ENCODE data around the gene ATP5MC2.
A peak's percentile ranks its signal among the peaks of the same experiment; 100 is the strongest.
"Not testable (repeated sequence)": the region's sequence is repeated elsewhere in the genome, so short reads cannot be mapped to it uniquely, and the experiment has no call there.

ATP5MC2 gene

DNA sequence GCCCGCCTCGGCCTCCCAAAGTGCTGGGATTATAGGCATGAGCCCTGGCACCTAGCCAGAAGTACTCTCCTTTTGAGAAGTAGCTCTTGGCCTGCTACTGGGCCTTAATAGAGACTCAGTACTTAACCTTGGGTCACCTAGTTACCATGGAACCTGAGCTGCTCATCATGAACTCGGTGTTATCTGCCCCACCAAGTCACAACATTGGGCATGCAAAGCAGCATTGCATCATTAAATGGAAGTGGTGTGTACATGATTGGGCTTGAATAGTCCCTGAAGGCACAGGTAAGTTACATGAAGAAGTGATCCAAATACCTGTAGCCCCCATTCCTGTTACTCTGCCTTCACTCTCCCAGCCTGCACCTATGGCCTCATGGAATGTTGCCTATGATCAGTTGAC lies 31.8 kb downstream of the ATP5MC2 start:
- no peak for DNase-seq

DNA sequence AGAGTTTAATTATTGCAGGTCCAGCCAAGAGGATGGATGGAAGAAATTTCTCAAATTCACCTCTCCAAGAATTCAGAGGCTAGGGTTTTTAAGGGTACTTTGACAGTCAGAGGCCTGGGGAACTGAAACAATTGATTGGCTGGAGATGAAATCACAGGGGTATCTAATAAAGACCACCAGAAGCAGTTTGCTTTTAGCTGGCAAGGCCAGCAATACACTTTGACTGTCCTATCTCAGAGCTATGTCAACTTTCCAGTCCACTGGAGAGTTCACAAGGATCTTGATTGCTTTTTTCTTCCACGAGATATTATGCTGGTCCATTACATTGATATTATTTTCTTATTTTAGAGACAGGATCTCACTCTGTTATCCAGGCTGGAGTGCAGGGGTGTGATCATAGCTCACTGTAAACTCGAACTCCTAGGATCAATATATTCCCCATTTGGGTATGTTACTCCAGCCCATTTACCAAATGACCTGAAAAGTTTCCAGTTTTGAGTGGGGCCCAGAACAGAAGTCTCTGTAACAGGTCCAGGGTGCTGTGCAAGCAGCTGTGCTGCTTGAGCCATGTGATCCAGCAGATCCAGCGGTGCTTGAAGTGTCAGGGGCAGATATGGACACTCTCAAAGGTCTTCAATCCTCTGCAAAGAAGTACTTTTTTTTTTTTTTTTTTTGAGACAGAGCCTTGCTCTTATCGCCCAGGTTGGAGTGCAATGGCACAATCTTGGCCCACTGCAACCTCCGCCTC lies 32.5 kb downstream of the ATP5MC2 start:
- DNase-seq, result no peak

DNA sequence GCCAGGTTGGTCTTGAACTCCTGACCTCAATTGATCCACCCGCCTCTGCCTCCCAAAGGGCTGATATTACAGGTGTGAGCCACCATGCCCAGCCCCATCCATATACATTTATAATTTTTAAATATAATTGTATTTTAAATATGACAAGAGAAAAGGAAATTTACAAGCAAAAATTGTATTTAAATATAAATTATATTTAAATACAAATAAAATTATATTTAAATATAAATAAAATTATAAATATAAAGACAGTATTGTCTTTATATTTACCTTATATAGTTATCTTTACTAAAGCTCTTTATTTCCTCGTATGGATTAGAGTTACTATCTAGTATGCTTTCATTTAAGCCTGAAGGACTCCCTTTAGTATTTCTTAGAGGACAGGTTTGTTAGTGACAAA lies 37.8 kb downstream of the ATP5MC2 start:
- DNase-seq, result no peak

DNA sequence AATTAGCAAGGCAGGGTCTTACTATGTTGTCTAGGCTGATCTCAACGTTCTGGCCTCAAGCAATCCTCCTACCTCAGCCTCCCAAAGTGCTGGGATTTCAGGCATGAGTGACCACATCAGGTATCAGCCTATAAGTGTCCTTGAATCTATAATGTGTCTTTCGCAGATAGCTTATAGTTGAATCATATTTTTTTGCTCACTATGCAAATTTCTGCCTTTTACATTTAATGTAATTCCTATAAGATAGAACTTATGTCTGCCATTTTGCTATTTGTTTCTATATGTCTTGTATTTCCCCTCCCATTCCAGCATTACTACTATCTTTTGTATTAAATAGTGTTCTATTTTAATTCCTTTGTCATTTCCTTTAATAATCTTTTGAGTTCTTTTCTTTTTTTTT lies 39.2 kb downstream of the ATP5MC2 start:
- DNase-seq, result no peak

DNA sequence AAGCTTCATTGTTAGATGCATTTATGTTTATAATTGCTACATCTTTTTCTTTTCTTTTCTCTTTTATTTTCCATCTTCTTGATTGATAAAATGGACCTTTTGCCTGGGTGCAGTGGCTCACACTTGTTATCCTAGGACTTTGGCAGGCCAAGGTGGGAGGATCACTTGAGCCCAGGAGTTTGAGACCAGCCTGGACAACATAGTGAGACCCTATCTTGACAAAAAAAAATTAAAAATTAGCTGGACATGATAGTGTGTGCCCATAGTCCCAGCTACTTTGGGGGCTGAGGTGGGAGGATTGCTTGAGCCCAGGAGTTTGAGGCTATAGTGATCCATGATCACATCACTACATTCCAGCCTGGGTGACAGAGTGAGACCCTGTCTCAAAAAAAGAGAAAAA lies 40.2 kb downstream of the ATP5MC2 start:
- not testable (repeated sequence) for DNase-seq

DNA sequence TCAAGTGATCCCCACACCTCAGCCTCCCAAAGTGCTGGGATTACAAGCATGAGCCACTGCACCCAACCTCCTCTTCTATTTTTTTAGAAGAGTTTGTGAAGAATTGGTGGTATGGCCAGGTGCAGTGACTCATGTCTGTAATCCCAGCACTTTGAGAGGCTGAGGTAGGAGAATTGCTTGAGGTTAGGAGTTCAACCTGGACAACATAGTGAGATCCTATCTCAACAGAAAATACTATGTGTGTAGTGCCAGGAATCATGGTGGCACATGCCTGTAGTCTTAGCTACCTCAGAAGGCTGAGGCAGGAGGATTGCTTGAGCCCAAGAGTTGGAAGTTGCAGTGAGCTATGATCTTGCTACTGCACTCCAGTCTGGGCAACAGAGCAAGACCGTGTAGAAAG lies 44.2 kb downstream of the ATP5MC2 start:
- DNase-seq, result no peak

DNA sequence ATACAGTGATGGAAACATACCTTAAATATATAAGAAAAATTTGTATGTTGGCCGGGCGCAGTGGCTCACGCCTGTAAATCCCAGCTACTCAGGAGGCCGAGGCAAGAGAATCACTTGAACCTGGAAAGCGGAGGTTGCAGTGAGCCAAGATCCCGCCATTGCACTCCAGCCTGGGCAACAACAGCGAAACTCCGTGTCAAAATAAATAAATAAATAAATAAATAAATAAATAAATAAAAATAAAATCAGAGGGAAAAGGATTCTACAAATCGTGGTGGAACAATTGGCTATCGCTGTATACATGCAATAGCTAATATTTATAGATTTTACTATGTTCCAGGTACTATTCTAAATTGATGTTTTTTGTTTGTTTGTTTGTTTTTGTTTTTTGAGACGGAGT lies 48.0 kb downstream of the ATP5MC2 start:
- DNase-seq, result no peak

DNA sequence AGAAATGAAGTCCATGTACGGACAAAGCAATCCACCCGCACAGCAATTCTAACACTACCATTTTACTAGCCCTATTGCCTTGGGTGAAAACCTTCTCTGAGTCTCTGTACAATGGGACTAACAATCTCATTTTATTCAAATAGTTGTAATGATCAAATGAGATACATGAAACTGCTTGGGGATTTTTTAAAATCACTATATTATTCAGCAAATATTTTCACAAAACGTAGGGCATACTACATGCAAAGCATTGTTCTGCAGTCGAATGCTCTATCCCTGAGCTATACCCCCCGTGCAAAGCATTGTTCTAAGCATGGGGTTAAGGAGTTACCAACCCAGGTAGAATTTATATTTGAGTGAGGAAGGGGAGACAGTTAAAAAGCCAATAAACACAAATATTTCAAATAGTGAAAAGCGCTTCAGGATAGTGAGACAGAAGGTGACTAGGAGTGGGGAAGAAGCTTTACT lies 49.1 kb downstream of the ATP5MC2 start:
- DNase-seq, result no peak

DNA sequence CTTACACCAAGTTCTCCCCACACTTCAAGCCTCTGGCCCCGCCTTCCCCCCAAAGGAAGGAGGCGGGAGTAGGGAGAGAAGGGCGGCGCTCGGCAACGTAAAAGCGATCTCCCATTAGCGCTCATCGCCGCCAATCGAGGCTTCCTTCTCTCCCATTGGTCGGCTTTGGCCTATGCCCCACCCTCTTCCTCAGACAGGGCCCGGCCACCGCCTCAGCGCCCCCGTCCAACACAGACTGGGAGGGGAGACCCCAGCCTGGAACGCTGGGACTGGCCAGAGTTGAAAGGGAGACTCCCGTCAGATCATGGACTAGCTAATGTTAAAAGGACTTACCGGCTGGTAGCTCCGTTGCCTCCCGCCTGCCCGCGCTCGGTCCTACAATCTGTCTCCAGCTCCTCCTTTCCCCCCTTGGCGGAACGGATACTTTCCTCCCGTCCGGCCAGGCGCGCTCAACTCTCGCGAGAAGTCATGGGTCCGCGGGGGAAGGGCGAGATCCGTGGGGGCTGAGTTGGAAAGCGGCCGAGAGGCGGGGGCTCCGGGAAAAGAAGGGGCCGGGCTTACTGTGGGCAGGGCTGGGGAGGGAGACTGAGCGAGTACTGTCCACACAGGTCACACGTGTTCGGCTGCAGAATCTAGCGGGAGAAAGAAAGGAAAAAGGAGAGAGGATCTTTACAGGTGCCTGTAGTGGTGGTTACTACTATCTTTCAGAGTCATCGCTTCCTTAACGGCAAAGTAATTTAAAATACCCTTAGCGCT lies 49.8 kb downstream of the ATP5MC2 start, which contains the start of gene ATF7:
Gene ATF7, minus strand, starts transcription at position 437 of the 756 bp plus-strand sequence. CDS start 25,382 bp downstream, outside the sequence.
- peak; percentile 99 for DNase-seq

DNA sequence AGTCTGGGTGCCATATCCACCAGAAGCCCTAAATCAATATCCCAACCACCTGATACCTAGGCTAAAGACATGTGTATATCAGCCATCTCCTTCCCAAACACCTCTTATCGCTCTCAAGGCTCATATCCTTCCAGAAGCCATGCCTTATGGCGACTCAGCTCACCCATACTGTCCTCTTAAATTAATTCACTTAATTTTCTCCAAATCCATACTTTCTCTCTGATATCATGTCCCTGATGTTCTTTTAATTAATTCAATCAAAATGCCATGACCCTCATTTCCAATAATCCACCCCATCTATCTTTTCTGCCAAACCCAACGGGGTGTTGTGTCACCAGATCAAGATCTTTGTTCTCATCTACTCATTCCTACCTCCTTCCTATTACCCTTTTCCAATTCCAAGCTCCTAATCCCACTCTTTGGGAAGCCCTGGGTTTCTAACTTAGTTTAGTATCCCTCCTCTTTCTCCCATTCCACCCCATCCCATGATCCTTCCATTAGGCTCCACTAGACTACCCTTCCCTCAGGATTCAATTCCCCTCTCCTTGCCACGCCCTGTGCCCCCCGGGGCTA lies 50.4 kb downstream of the ATP5MC2 start:
- DNase-seq, result no peak

DNA sequence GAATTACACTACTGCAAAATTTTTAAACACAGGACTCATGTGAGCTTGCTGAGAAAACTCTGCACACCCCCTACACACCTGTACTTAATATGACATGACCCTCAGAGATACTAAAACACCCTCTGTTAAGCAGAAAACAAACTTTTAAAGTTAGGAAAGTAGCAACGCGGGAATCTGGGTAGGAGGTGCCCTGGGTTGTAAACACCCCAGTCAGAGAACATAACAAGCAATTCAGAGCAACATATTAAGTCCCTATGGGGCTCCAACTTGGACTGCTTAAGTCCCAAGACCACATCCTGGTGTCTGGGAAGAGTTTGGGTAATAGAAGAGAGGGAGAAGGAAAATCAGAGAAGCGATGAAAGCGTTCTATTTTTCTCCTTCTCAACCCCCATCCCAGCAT lies 50.9 kb downstream of the ATP5MC2 start:
- DNase-seq, result no peak

DNA sequence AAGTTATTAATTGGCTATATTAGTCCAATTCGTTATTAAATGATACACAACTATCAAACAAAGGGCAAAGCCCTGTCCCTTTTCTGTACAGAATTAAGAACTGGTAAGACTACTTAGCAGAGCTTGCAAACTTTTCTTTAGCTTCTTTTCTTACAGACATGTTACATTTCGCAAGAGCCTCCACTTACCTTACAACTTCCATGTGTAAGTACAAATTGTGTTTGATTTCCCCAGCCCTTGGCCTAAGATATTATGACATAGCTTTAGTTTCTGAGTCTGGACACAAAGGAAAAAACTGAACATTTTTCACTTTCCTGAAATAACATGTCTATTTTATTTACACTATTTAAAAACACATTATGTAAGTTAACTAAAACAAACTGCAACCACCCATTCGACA lies 51.4 kb downstream of the ATP5MC2 start:
- DNase-seq, result no peak

DNA sequence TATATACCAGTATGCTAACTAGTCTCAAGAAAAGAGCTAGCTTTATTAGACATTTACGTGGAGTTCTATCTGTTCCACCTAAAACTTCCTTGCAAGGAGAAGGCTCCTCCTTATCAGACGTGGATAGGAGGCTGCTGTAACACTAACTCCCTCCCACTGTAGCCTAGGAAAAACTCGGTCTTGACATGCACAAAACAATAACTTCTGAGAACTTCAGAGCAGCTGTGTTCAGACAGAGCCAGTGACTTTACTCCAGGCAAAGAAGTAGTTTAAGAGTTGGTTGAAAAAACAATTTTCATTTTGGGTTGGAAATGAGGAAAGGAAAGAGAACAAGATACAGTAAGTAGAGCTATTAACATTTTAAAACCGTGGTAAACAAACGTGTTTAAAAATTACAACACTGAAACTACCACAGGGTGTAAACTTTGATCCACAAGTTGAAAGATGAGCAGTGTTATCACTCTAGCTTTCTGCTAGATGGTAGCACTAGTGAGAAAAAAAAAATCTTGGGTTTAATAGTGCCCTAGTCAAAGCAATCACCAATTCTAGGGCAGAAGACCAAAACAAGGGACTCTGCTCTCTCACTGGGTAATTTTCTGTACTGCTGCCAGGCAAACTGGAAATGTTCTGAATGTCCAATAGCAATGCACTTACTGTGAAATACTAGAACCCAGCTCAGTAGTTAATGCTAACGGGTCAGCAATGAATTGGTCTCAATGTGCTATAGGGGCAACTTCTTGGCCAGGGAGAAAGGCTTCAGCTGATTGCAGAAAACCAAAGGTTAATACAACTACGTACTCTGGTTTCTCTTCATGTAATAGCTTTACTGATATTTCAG lies 52.1 kb downstream of the ATP5MC2 start:
- peak; percentile 61 for DNase-seq

DNA sequence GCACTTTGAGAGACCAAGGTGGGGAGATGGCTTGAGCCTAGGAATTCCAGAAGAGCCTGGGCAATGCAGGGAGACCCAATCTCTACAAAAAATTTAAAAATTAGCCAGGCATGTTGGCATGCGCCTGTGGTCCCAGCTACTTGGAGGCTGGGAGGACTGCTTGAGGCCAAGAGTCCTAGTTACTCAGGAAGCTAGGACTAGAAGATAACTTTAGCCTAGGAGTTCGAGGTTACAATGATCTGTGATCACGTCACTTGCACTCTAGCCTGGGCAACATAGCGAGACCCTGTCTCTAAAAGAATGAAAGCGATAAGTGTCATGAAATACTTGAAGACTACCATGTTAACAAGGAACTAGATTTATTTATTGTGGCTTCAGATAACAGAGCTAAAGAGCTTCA lies 53.2 kb downstream of the ATP5MC2 start:
- DNase-seq, result no peak

DNA sequence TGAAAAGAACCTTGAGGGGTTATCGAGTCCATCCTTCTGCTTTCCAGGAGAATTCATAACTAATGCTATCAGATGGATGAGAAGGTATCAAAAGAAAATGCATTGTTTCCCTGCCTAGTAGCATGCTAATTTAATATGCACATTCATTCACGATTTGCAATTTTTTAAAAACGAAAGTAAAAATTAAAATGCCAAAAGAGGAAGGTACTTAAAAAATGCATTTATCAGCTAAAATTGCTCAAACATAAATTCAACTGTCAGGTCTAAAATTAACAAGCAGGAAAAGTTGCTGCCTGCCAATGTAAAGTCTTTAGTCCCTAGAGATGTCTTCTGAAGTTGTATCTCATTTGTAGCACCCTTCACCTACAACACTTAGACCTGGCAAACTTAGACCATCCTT lies 57.6 kb downstream of the ATP5MC2 start:
- DNase-seq, result no peak

DNA sequence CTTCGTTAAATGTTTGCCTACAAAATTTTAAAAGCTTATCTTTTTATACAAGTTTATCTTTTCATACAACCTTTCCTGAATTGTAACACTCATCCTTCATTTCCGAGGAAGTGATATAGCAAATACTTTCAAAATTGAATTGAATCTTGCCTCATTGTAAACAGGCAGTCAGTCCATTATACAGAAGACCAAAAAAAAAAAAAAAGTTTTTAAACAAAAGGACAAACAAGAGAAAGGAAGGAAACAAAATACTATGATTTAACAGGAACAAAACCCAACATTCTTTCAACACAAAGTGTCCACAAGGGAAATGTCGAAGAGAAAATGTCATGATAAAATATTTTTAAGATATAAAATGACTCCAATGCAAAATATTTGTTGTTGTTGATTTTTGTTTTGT lies 58.2 kb downstream of the ATP5MC2 start:
- no peak for DNase-seq

DNA sequence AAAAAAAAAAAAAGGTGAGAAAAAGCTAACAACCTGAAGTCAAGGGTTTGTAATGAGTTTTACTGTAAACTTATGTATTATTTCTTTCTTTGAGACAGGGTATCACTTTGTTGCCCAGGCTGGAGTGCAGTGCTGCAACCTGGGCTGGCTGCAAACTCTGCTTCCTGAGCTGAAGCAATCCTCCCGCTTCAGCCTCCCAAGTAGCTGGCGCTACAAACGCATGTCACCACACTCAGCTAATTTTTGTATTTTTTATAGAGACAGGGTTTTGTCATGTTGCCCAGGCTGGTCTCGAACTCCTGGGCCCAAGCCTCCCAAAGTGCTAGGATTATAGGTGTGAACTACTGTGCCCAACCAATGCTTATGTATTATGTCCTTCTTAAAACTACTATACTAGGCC lies 58.9 kb downstream of the ATP5MC2 start:
- no peak for DNase-seq

Measured in femur (tissue), 1 donor.